OCI-LY3 (cell line): Measurements from ENCODE around the gene CKMT2.

Source experiments
- CTCF ChIP-seq: fragments of 200-600, 300-600 bp; sonication (generic); IDR thresholded peaks from 2 replicates; pipeline ENCODE4 v1.5.1; 2014; ENCODE audit warnings: antibody characterized with exemption, low read length, low read depth
- EZH2phosphoT487 ChIP-seq: fragments of 200-600 bp; shearing (Covaris generic); IDR thresholded peaks from 2 replicates; pipeline ENCODE4 v1.6.1; 2018; ENCODE audit warnings: antibody characterized with exemption, mixed run types, low read depth

- no peak for TF ChIP-seq EZH2phosphoT487
- TF ChIP-seq CTCF: no peak
Measured at GRCh38 chr5:81265101-81265500, 32.0 kb downstream of the CKMT2 start.
